Measurements from ENCODE around the gene GNAO1.

Gene GNAO1

GRCh38 chr16:56263711-56264608 is 72.7 kb downstream of the GNAO1 start:
- in situ Hi-C loops (cut with MboI; ENCODE audit: low sequenced_read_pairs): no loop called here

- in situ Hi-C loops (cut with MboI; ENCODE audit: low sequenced_read_pairs): no loop called here
These were observed 73.3 kb downstream of the GNAO1 start for GRCh38 chr16:56264609-56264972.

- in situ Hi-C loops (cut with MboI; ENCODE audit: low sequenced_read_pairs): no loop called here
These were observed 73.9 kb downstream of the GNAO1 start for GRCh38 chr16:56265184-56265583.

- in situ Hi-C loops (cut with MboI; ENCODE audit: low sequenced_read_pairs): no loop called here
These were observed 74.5 kb downstream of the GNAO1 start for GRCh38 chr16:56265746-56266145.

GRCh38 chr16:56266641-56267607 is 75.6 kb downstream of the GNAO1 start:
- in situ Hi-C loops (cut with MboI; ENCODE audit: low sequenced_read_pairs): no loop called here

GRCh38 chr16:56267888-56268287 is 76.6 kb downstream of the GNAO1 start:
- in situ Hi-C loops (cut with MboI; ENCODE audit: low sequenced_read_pairs): no loop called here

- in situ Hi-C loops (cut with MboI; ENCODE audit: low sequenced_read_pairs): no loop called here
These were observed 77.5 kb downstream of the GNAO1 start for GRCh38 chr16:56268799-56269198.

GRCh38 chr16:56269281-56269680 is 78.0 kb downstream of the GNAO1 start:
- in situ Hi-C loops (cut with MboI; ENCODE audit: low sequenced_read_pairs): no loop called here

GRCh38 chr16:56269811-56270684 is 78.8 kb downstream of the GNAO1 start:
- in situ Hi-C loops (cut with MboI; ENCODE audit: low sequenced_read_pairs): no loop called here

GRCh38 chr16:56270828-56271227 is 79.5 kb downstream of the GNAO1 start:
- in situ Hi-C loops (cut with MboI; ENCODE audit: low sequenced_read_pairs): no loop called here

GRCh38 chr16:56272583-56272894 is 81.2 kb downstream of the GNAO1 start:
- in situ Hi-C loops (cut with MboI; ENCODE audit: low sequenced_read_pairs): no loop called here

- in situ Hi-C loops (cut with MboI; ENCODE audit: low sequenced_read_pairs): no loop called here
These were observed 82.3 kb downstream of the GNAO1 start for GRCh38 chr16:56273615-56274014.

- in situ Hi-C loops (cut with MboI; ENCODE audit: low sequenced_read_pairs): no loop called here
These were observed 83.1 kb downstream of the GNAO1 start for GRCh38 chr16:56274369-56274768.

- in situ Hi-C loops (cut with MboI; ENCODE audit: low sequenced_read_pairs): no loop called here
These were observed 83.8 kb downstream of the GNAO1 start for GRCh38 chr16:56275076-56275475.

- in situ Hi-C loops (cut with MboI; ENCODE audit: low sequenced_read_pairs): no loop called here
These were observed 84.5 kb downstream of the GNAO1 start for GRCh38 chr16:56275801-56276200.

- in situ Hi-C loops (cut with MboI; ENCODE audit: low sequenced_read_pairs): no loop called here
These were observed 85.8 kb downstream of the GNAO1 start for GRCh38 chr16:56277075-56277474.

- in situ Hi-C loops (cut with MboI; ENCODE audit: low sequenced_read_pairs): no loop called here
These were observed 87.0 kb downstream of the GNAO1 start for GRCh38 chr16:56278196-56278855.

- in situ Hi-C loops (cut with MboI; ENCODE audit: low sequenced_read_pairs): no loop called here
These were observed 87.8 kb downstream of the GNAO1 start for GRCh38 chr16:56279132-56279531.

- in situ Hi-C loops (cut with MboI; ENCODE audit: low sequenced_read_pairs): no loop called here
These were observed 88.6 kb downstream of the GNAO1 start for GRCh38 chr16:56279914-56280313.

GRCh38 chr16:56281249-56281805 is 90.0 kb downstream of the GNAO1 start:
- in situ Hi-C loops (cut with MboI; ENCODE audit: low sequenced_read_pairs): no loop called here

Measured in hTERT RPE-1 (cell line).